ENCODE data around the gene NFATC2IP. TPM values are rescaled to one million over a fixed set of nuclear protein-coding genes. Genes with fewer than 3 reads are reported as not detected.
A peak's percentile ranks its signal among the peaks of the same experiment; 100 is the strongest.
"Not testable (repeated sequence)": the region's sequence is repeated elsewhere in the genome, so short reads cannot be mapped to it uniquely, and the experiment has no call there.

The NFATC2IP gene
- total RNA-seq, 1 donor from 2014 or later: 18.3 TPM

DNA sequence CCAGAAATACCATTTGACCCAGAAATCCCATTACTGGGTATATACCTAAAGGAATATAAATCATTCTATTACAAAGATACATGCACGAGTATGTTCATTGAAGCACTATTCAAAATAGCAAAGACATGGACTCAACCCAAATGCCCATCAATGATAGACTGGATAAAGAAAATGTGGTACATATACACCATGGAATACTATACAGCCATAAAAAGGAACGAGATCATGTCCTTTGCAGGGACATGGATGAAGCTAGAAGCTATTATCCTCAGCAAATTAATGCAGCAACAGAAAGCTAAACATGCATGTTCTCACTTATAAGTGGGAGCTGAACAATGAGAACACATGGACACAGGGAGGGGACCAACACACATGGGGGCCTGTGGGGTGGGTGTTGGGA is 24.5 kb upstream of the NFATC2IP start:
- not testable (repeated sequence) for DNase-seq

DNA sequence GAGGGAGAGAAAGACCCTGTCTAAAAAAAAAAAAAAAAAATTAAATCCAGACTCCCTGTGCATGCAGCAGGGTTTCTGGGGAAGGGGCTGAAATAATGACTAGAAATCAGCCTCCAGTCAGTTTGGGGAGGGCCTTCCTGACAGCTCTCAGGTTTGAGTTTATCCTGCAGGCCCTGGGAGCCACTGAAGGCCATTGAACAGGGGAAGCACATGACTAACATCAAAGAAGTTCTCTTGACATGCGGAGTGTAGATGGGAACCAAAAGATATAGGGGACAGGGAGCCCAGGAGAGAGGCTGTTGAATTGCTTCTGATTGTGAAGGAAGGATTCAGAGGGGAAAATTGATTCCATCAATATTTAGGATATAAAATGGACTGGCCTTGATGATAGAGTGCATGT is 22.9 kb upstream of the NFATC2IP start:
- DNase-seq: no peak

DNA sequence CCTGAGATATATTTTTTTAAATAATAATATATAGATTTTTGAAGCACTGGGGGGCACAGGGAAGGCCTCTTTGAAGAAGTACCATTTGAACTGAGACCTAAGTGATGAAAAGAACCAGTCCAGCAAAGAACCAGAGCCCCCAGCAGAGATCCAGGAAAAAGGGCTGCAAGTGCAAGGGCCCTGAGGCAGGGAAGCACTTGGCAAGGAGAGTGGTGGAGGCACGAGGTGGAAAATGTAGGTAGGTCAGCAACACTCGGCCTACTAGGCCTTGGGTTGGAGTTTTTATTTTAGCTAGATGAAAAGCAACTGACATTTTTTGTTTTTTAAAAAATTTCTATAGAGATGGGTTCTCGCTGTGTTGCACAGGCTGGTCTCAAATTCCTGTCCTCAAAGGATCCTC is 20.5 kb upstream of the NFATC2IP start:
- DNase-seq: no peak

DNA sequence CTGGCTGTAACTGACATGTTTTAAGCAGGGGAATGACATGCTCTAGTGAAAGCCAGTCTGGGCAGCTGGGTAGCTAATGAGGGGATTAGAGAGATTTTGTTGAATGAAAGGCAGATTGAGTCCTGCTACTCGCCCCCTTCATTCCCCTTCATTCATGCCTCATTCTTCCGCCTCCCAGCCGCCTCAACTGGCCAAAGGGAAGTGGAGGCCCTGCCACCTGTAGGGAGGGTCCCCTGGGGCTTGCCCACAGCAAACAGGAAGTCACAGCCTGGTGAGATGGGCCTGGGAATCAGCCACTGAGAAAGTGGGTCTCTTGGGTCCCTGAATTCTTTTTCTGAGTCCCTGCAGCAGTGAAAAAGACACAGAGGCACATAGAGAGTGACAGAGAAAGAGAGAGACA is 20.1 kb upstream of the NFATC2IP start:
- DNase-seq: no peak

DNA sequence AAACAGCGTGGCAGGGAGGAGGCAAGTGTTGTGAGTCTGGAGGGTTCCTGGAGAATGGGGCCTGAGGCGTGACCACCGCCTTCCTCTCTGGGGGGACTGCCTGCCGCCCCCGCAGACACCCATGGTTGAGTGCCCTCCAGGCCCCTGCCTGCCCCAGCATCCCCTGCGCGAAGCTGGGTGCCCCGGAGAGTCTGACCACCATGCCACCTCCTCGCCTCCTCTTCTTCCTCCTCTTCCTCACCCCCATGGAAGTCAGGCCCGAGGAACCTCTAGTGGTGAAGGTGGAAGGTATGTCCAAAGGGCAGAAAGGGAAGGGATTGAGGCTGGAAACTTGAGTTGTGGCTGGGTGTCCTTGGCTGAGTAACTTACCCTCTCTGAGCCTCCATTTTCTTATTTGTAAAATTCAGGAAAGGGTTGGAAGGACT is 18.9 kb upstream of the NFATC2IP start, which contains the start of gene CD19:
Gene CD19, plus strand, starts transcription at position 171 of the 425 bp plus-strand sequence. Its CDS starts 30 bp downstream, at position 201.
- DNase-seq: no peak

DNA sequence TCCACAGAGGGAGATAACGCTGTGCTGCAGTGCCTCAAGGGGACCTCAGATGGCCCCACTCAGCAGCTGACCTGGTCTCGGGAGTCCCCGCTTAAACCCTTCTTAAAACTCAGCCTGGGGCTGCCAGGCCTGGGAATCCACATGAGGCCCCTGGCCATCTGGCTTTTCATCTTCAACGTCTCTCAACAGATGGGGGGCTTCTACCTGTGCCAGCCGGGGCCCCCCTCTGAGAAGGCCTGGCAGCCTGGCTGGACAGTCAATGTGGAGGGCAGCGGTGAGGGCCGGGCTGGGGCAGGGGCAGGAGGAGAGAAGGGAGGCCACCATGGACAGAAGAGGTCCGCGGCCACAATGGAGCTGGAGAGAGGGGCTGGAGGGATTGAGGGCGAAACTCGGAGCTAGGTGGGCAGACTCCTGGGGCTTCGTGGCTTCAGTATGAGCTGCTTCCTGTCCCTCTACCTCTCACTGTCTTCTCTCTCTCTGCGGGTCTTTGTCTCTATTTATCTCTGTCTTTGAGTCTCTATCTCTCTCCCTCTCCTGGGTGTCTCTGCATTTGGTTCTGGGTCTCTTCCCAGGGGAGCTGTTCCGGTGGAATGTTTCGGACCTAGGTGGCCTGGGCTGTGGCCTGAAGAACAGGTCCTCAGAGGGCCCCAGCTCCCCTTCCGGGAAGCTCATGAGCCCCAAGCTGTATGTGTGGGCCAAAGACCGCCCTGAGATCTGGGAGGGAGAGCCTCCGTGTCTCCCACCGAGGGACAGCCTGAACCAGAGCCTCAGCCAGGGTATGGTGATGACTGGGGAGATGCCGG is 18.2 kb upstream of the NFATC2IP start:
- no peak for DNase-seq

DNA sequence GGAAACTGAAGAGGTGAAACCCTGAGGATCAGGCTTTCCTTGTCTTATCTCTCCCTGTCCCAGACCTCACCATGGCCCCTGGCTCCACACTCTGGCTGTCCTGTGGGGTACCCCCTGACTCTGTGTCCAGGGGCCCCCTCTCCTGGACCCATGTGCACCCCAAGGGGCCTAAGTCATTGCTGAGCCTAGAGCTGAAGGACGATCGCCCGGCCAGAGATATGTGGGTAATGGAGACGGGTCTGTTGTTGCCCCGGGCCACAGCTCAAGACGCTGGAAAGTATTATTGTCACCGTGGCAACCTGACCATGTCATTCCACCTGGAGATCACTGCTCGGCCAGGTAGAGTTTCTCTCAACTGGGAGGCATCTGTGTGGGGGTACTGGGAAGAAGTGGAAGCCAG is 17.6 kb upstream of the NFATC2IP start:
- no peak for DNase-seq

DNA sequence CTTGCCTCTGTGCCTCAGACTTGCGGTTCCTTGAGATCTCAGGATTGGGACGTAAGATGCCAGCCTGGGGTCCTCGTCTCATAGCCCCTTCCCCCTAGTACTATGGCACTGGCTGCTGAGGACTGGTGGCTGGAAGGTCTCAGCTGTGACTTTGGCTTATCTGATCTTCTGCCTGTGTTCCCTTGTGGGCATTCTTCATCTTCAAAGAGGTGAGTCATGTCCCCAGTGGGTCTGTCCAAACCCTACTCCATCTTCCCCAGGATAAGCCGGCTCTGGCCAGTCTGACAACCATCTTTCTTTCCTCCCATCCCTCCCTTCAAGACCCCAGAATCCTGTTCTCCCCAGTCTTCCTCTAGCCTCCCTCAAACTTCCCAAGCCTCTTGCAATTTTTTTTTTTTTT is 15.4 kb upstream of the NFATC2IP start:
- DNase-seq: no peak

DNA sequence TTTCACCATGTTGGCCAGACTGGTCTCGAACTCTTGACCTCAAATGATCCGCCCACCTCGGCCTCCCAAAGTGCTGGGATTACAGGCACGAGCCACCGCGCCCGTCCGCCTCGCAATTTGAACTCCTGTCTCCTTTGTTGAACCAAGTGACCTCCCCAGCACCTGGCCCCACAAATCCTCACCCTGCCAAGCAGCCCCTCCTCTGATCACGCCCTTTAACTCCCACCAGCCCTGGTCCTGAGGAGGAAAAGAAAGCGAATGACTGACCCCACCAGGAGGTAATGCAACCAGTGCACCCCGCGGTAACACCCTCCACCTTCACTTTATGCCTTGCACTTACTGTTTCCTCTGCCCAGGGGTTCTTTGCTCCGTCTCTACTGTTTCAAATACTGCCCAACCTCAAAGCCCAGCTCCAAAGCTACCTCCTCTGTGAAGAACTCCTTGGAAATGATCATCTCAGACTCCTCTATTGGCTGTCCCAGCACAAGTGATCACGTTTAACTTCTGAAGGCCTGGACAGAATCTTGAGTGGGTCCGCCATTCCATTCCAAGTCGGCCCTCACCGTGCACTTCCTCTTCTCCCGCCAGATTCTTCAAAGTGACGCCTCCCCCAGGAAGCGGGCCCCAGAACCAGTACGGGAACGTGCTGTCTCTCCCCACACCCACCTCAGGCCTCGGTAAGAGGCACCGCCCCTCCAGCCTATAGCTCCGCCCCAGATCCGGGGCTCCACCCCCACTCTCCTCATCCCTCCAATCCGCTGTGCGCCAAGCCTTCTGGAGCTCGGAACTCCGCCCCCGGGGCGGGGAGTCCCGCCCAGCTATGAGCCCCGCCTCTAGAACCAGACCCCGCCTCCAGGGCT is 14.6 kb upstream of the NFATC2IP start:
- DNase-seq: peak; percentile 25

DNA sequence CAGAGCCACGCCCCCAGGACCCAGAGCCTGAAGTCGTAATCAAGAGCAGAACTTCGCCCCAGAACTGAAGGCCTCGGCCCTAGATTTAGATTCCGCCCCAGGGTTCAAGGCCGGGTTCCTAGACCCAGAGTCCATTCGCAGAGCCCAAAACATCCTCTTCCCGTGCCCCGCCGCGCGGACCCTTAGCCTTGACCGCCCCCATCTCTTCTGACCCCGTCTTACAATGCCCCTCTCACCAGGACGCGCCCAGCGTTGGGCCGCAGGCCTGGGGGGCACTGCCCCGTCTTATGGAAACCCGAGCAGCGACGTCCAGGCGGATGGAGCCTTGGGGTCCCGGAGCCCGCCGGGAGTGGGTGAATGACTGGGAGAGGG is 14.0 kb upstream of the NFATC2IP start:
- DNase-seq: no peak

DNA sequence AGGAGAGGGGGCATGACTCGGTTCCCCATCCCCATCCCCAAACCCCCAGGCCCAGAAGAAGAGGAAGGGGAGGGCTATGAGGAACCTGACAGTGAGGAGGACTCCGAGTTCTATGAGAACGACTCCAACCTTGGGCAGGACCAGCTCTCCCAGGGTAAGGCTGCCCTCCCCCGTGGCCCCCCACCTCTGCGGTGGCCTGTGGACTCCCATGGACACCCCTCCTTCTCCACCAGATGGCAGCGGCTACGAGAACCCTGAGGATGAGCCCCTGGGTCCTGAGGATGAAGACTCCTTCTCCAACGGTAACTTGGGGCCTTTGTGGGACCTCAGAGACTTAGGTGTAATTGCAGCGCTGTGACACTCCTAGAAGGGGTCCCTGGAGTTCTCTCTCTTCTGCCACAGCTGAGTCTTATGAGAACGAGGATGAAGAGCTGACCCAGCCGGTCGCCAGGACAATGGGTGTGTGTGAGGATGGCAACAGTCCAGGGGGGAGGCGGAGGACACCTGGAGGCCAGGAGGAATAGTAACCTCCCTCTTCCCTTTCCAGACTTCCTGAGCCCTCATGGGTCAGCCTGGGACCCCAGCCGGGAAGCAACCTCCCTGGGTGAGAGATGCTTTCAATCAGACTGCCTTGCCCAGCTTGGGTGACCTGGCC is 13.4 kb upstream of the NFATC2IP start:
- DNase-seq: no peak

DNA sequence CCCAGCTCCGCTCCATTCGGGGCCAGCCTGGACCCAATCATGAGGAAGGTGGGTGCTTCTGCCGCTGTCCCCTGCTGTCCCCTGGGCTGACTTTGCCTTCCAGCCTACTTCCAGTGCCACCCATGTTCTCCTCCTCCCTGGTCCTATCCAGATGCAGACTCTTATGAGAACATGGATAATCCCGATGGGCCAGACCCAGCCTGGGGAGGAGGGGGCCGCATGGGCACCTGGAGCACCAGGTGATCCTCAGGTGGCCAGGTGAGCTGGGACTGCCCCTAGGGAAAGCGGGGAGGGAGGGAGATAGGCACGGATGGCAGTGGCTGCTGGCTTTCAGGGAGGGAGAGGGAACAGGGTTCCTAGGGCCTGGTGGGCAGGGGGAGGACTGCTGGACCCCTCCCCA is 12.0 kb upstream of the NFATC2IP start:
- no peak for DNase-seq

DNA sequence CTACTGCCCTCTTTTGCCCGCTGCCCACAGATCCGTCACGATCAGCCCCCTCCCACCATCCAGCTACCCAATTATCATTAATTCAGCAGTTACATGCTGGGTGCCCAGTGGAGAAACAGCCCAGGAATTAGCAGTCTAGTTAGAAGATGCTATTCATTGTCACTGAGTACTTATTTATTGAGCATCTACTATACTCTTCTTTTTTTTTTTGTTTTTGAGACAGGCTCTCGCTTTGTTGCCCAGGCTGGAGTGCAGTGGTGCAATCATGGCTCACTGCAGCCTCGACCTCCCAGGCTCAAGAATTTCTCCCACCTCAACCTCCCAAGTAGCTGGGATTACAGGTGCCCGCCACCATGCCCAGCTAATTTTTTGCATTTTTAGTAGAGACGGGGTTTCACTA is 10.9 kb upstream of the NFATC2IP start:
- DNase-seq: not testable (repeated sequence)

DNA sequence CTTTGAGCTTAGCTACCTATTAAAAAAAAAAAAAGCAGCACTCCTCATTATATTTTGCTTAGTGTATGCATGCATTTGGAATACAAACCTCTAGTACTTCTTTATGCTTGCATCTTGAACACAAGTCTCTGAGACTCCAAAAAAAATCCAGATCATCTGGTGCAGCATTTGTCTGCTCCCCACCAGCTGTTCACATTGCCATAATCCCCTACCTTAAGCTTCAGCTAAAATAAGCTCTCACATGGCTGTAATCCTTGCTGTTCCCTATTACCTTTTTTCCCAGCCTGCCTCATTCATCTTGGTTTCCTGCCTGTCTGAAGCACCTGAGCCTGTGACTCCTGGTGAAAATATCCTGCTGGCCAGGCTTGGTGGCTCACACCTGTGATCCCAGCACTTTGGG is 7.5 kb upstream of the NFATC2IP start:
- no peak for DNase-seq

DNA sequence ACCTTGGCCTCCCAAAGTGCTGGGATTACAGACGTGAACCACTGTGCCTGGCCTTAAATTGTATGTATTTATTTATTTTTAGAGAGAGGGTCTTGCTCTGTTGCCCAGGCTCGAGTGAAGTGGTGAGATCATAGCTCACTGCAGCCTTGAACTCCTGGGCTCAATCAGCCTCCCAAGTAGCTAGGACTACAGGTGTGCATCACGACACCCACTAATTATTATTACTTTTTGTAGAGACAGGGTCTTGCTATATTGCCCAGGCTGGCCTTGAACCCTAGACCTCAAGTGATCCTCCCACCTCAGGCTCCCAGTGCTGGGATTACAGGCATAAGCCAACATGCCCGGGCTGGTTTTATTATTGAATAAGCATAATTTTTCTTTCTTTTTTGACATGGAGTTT is 4.1 kb upstream of the NFATC2IP start:
- no peak for DNase-seq

DNA sequence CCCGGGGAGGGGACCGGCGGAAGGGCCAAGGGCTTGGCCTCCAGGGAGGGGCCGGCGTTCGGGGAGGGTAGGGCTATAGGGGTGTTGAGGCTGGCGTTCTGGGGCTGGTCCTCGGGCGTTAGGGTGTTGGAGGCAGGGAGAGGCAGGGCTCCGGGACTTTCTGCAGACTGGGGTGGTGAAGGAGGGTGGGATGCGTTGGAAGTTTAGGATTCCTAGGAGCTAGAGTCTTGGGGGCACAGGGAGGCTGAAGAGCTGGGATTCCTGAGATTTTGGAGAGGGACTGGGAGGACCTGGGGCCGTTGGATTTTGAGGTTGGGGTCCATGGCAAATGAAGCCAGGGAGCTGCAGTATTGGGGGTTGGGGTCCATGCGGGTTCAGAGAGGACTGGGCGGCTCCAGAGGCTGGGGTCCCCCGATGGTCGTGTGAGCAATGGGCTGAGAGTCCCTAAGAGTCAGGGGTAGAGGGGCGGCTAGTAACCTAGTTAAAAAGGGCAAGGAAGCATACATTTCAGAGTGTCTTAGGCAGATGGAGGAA is 740 bp downstream of the NFATC2IP start:
- DNase-seq: no peak

DNA sequence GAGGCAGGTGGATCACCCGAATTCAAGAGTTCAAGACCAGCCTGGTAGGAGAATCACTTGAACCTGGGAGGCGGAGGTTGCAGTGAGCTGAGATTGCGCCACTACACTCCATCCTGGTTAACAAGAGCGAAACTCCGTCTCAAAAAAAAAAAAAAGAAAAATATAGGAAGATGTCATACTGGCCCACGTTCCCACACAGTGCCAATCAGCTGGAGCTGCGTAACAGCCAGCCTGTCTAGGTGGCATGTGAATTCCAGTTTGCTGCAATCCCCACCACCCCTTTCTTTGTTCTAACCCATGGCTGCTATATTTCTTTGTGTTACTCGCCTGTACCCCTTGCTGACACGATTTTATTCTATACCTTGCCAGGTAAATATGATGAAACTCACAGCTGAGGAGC is 7.5 kb downstream of the NFATC2IP start:
- no peak for DNase-seq

DNA sequence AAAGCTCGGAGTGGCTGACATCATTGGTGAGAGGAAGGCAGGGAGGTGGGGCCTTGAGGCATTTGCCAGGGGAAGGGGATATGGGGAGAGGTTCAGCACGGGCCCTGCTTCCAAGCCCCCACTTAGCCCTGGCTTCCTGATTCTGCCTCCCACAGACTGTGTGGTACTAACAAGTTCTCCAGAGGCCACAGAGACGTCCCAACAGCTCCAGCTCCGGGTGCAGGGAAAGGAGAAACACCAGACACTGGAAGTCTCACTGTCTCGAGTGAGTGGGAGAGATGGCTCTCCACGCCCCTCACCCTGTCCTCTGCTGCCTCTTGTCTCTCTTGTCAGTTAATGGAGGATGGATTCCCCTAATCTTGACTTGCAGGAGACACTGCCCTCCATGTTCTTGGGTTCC is 8.1 kb downstream of the NFATC2IP start:
- DNase-seq: no peak

DNA sequence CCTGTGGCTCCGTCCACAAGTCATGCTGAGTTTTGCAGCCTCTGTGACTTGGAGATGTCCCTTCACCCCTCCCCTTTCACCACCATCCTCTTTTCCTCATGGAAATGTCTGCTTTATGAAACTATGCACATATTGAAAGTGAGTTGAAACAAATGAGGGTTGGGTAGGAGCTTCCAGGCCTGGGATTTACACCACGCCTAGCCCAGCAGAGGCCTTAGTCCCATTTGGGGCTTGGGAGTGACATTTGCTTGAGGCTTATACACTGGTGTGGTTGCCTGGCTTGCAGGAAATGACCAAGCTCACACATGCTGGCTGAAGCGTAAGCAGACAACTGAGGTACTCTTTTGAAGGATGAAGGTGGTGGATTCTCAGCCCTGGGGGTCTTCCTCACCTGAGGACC is 13.3 kb downstream of the NFATC2IP start:
- no peak for DNase-seq

DNA sequence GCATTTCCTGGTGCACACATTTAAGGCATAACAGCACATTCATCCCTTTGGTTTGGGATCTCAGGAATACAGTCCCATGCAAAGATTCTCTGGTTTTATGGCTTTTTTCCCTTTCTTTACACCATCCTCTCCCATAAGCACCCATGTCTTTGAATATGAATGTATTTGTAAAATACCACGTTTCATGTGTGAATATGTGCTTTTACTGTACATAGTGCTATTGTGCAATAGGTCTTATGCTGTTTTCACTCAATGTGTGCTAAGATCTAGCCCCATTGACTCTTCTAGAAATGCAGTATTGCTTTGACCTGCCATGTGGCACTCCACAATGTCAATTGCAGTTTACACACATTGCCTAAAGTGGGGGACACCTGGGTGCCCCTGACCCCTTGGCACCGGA is 13.8 kb downstream of the NFATC2IP start:
- no peak for DNase-seq

DNA sequence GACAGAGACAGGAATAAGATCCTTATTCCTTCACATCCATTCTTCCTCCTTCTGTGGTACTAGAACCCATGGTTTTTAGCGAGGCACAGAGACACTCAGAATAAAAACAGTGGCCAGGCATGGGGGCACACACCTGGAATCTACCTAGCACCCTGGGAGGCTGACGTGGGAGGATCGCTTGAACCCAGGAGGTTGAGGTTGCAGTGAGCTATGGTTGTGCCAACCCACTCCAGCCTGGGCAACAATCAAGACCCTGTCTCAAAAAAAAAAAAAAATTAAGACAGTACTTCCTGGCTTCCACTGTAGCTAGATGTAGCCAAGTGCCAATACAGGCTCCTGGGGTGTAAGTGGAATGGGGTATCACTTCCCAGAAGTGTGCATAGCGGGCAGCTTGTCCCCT is 16.4 kb downstream of the NFATC2IP start:
- DNase-seq: no peak

DNA sequence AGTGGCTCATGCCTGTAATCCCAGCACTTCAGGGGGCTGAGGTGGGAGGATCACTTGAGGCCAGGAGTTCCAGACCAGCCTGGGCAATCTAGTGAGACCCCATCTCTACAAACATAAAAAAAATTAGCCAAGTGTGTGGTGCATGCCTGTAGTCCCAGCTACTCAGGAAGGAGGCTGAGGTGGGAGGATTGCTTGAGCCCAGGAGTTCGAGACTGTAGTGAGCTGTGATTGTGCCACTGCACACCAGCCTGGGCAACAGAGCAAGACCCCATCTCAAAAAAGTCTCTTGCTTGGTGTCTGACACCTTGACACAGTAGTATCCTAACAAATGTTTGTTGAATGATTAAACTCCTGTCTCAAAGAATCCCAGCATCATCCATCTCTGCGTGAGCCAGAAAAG is 19.0 kb downstream of the NFATC2IP start:
- not testable (repeated sequence) for DNase-seq

DNA sequence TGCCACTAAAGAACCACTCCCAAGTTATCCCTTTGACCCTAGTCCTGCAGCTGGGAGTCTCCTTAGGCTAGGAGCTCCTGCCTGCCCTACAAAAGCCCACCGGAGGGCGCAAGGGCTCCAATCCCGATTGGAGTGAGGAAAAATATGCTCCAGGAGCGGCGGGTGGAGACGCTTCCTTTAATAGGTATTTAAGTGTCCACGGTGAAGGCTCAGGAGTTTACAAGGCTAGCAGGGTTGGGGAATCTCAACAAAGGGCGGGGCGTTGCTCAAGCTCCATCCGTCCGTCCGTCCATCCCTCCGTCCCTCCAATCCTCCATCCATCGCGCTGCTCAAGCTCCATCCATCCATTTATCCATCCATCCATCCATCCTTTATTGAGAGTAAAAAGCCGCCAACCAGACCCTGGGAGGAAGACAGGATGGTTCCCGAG is 23.3 kb downstream of the NFATC2IP start:
- peak; percentile 40 for DNase-seq
